ENCODE data around the gene TMEM190. TPM values are rescaled to one million over a fixed set of nuclear protein-coding genes. Genes with fewer than 3 reads are reported as not detected.
A peak's percentile ranks its signal among the peaks of the same experiment; 100 is the strongest.

The TMEM190 gene
- total and polyA plus RNA-seq, 2 experiments from 2014 or later = 6.6 TPM; not detected in 1

GRCh38 chr19:55372316-55373081 is 4.1 kb upstream of the TMEM190 start:
- Histone ChIP-seq H3K9me2 (replicated peaks; ENCODE audit: insufficient read depth) (no peaks in the 10 kb centered on the region), H3K27ac (no peak overlapping the region), H3K79me2 (no peaks in the 10 kb centered on the region), H3K4me2 (peak overlapping the region; percentile 20), H4K20me1 (ENCODE audit: insufficient read depth, poor library complexity, severe bottlenecking) (no peaks in the 10 kb centered on the region), H3K9me3 (ENCODE audit: low read depth) (no peaks in the 10 kb centered on the region), H3K4me3 (no peak overlapping the region), H3K4me1 (ENCODE audit: insufficient read depth) (peaks cover 37% of the 10 kb centered on the region), H3K27me3 (peaks cover 51% of the 10 kb centered on the region), H3K36me3 (replicated peaks; ENCODE audit: insufficient read depth, low read depth) (no peaks in the 10 kb centered on the region), H2AFZ (no peak overlapping the region)
- 54% methylated on average over 18 of the region's 24 CpGs for WGBS (ENCODE audit: low lambda C conversion rate, missing lambda C conversion rate)
- no peak for TF ChIP-seq CTCF (IDR thresholded peaks at IDR 0.05; ENCODE audit: poor library complexity)
- TF ChIP-seq EZH2 (IDR thresholded peaks at IDR 0.05; ENCODE audit: borderline replicate concordance) = no peak
- no peak for TF ChIP-seq EZH2phosphoT487 (IDR thresholded peaks at IDR 0.05; ENCODE audit: low read depth, severe bottlenecking, unreplicated experiment)
- peak; percentile 56 for DNase-seq (ENCODE audit: low spot score)

GRCh38 chr19:55373306-55373992 is 3.2 kb upstream of the TMEM190 start:
- peaks cover 48% of the 10 kb centered on the region for H3K27me3 ChIP-seq
- peak overlapping the region; percentile 62 for H3K4me2 ChIP-seq

GRCh38 chr19:55373993-55374757 is 2.5 kb upstream of the TMEM190 start:
- peak overlapping the region; percentile 37 for H3K27ac ChIP-seq
- H2AFZ ChIP-seq = no peak overlapping the region
- no peaks in the 10 kb centered on the region for H3K9me2 ChIP-seq (replicated peaks; ENCODE audit: insufficient read depth)
- 12% methylated on average over 21 of the region's 31 CpGs for WGBS (ENCODE audit: low lambda C conversion rate, missing lambda C conversion rate)
- H3K36me3 ChIP-seq (replicated peaks; ENCODE audit: insufficient read depth, low read depth) = no peaks in the 10 kb centered on the region
- no peaks in the 10 kb centered on the region for H4K20me1 ChIP-seq (ENCODE audit: insufficient read depth, poor library complexity, severe bottlenecking)
- H3K79me2 ChIP-seq = no peaks in the 10 kb centered on the region
- H3K4me1 ChIP-seq (ENCODE audit: insufficient read depth) = peaks cover 40% of the 10 kb centered on the region
- H3K4me3 ChIP-seq = no peak overlapping the region
- TF ChIP-seq EZH2 (IDR thresholded peaks at IDR 0.05; ENCODE audit: borderline replicate concordance) (peak; percentile 59), CTCF (IDR thresholded peaks at IDR 0.05; ENCODE audit: poor library complexity) (no peak), EZH2phosphoT487 (IDR thresholded peaks at IDR 0.05; ENCODE audit: low read depth, severe bottlenecking, unreplicated experiment) (no peak)
- no peak for DNase-seq (ENCODE audit: low spot score)
- peaks cover 41% of the 10 kb centered on the region for H3K27me3 ChIP-seq
- peak overlapping the region; percentile 62 for H3K4me2 ChIP-seq
- H3K9me3 ChIP-seq (ENCODE audit: low read depth) = no peaks in the 10 kb centered on the region

More at GRCh38 chr19:55373306-55373992, 3.2 kb upstream of the TMEM190 start:
- Histone ChIP-seq H3K9me2 (replicated peaks; ENCODE audit: insufficient read depth) (no peaks in the 10 kb centered on the region), H3K4me1 (ENCODE audit: insufficient read depth) (peaks cover 43% of the 10 kb centered on the region), H3K9me3 (ENCODE audit: low read depth) (no peaks in the 10 kb centered on the region), H3K4me3 (no peak overlapping the region), H3K79me2 (no peaks in the 10 kb centered on the region), H3K27ac (peak overlapping the region; percentile 37), H2AFZ (no peak overlapping the region), H3K36me3 (replicated peaks; ENCODE audit: insufficient read depth, low read depth) (no peaks in the 10 kb centered on the region), H4K20me1 (ENCODE audit: insufficient read depth, poor library complexity, severe bottlenecking) (no peaks in the 10 kb centered on the region)
- WGBS (ENCODE audit: low lambda C conversion rate, missing lambda C conversion rate) = 57% methylated on average over 7 of the region's 9 CpGs
- TF ChIP-seq EZH2phosphoT487 (IDR thresholded peaks at IDR 0.05; ENCODE audit: low read depth, severe bottlenecking, unreplicated experiment) = no peak
- no peak for TF ChIP-seq EZH2 (IDR thresholded peaks at IDR 0.05; ENCODE audit: borderline replicate concordance)
- no peak for TF ChIP-seq CTCF (IDR thresholded peaks at IDR 0.05; ENCODE audit: poor library complexity)
- no peak for DNase-seq (ENCODE audit: low spot score)

All from hepatocyte (in vitro differentiated cells).